A673 (cell line): ENCODE results near the gene STX7. TPM values are rescaled to one million over a fixed set of nuclear protein-coding genes. Genes with fewer than 3 reads are reported as not detected.

Source experiments
- BruUV-seq: library from RNA; stranded (reverse); fragments of 400-500 nt; replicated peaks from 2 replicates; lab custom pipeline; 2021; lab: Mats Ljungman, UMichigan
- CTCF ChIA-PET: fragments of 300-600 bp; sonication (Branson Sonifier 250); formaldehyde crosslinking; loops from one replicate; lab custom pipeline; 2022; ENCODE audit warnings: antibody characterized with exemption; lab: Charles Lee
- POLR2A ChIA-PET: fragments of 300-600 bp; sonication (Branson Sonifier 250); formaldehyde crosslinking; loops from one replicate; lab custom pipeline; 2022; ENCODE audit warnings: antibody characterized with exemption; ENCODE audit not compliant: low non-redundant PET; lab: Charles Lee
- DNase-seq: peaks from one replicate; pipeline ENCODE4 v3.0.0-alpha.2; 2015; ENCODE audit warnings: low spot score
- H3K27ac ChIP-seq: fragments of 200-600 bp; sonication (generic); 2 replicates; pipeline ENCODE4 v1.5.1; 2016; ENCODE audit warnings: mixed run types, low read depth, mild to moderate bottlenecking, mixed read lengths, antibody characterized with exemption, low read length; ENCODE audit not compliant: poor library complexity, severe bottlenecking
- H3K27me3 ChIP-seq: fragments of 200-600 bp; sonication (generic); replicated peaks from 2 replicates; pipeline ENCODE4 v1.6.1; 2017; ENCODE audit warnings: mixed run types, low read depth, mild to moderate bottlenecking, mixed read lengths, antibody characterized with exemption, low read length; ENCODE audit not compliant: insufficient read depth, poor library complexity
- H3K36me3 ChIP-seq: fragments of 200-600 bp; sonication (generic); 2 replicates; pipeline ENCODE4 v1.6.1; 2016; ENCODE audit warnings: mixed run types, mild to moderate bottlenecking, mixed read lengths, antibody characterized with exemption, low read length; ENCODE audit not compliant: insufficient read depth, poor library complexity, severe bottlenecking
- H3K4me1 ChIP-seq: fragments of 200-600 bp; sonication (generic); 2 replicates; pipeline ENCODE4 v1.6.1; 2017; ENCODE audit warnings: mixed run types, mild to moderate bottlenecking, mixed read lengths, antibody characterized with exemption, low read length; ENCODE audit not compliant: insufficient read depth, poor library complexity, severe bottlenecking
- H3K4me3 ChIP-seq: fragments of 200-600 bp; sonication (generic); 2 replicates; pipeline ENCODE4 v1.5.1; 2016; ENCODE audit warnings: low read depth, mixed run types, mild to moderate bottlenecking, mixed read lengths, low read length; ENCODE audit not compliant: poor library complexity, severe bottlenecking
- H3K9me3 ChIP-seq: fragments of 200-600 bp; sonication (generic); 2 replicates; pipeline ENCODE4 v1.6.1; 2016; ENCODE audit warnings: mixed run types, low read depth, mild to moderate bottlenecking, mixed read lengths, antibody characterized with exemption, low read length; ENCODE audit not compliant: poor library complexity, severe bottlenecking
- EZH2 ChIP-seq: fragments of 200-600 bp; sonication (generic); IDR thresholded peaks from 2 replicates; pipeline ENCODE4 v1.6.1; 2017; ENCODE audit warnings: borderline replicate concordance, low read depth, mild to moderate bottlenecking, mixed read lengths, antibody characterized with exemption, low read length; ENCODE audit not compliant: poor library complexity, severe bottlenecking
- intact Hi-C: fragments of 100-400 bp; cut with micrococcal nuclease; formaldehyde crosslinking; loops from one replicate; pipeline ENCODE4 v1.10.0; 2022; ENCODE audit not compliant: unreplicated experiment
- total RNA-seq: library from RNA; stranded (reverse); gene quantifications from 2 replicates; pipeline ENCODE4 v1.2.3, GENCODE V29; 2021
- TF ChIP-seq, protein P1 (sequence below): fragments of 300-800, 200-600 bp; sonication (generic); conservative IDR thresholded peaks from 2 replicates; pipeline ENCODE4 v1.5.1; 2017; ENCODE audit warnings: low read depth, mild to moderate bottlenecking, antibody characterized with exemption, low read length, moderate library complexity, mixed read lengths

Gene STX7
- total RNA-seq, 1 experiment from 2014 or later, result 19.5 TPM

- H3K4me3 ChIP-seq, result no peak overlapping the region
- BruUV-seq, result no TSS peak
- H3K27me3 ChIP-seq, result no peaks in the 10 kb centered on the region
- peak; percentile 48 for DNase-seq
- TF ChIP-seq, protein P1, sequence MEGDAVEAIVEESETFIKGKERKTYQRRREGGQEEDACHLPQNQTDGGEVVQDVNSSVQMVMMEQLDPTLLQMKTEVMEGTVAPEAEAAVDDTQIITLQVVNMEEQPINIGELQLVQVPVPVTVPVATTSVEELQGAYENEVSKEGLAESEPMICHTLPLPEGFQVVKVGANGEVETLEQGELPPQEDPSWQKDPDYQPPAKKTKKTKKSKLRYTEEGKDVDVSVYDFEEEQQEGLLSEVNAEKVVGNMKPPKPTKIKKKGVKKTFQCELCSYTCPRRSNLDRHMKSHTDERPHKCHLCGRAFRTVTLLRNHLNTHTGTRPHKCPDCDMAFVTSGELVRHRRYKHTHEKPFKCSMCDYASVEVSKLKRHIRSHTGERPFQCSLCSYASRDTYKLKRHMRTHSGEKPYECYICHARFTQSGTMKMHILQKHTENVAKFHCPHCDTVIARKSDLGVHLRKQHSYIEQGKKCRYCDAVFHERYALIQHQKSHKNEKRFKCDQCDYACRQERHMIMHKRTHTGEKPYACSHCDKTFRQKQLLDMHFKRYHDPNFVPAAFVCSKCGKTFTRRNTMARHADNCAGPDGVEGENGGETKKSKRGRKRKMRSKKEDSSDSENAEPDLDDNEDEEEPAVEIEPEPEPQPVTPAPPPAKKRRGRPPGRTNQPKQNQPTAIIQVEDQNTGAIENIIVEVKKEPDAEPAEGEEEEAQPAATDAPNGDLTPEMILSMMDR, result no peak
- no peak for TF ChIP-seq EZH2
- ChIA-PET CTCF (interaction anchor here (0.6 kb wide), 1 partner anchor 197 kb away, joined by 3 read pairs; no protein-coding TSS in a partner anchor), POLR2A (interaction anchor here (0.5 kb wide), 1 partner anchor 11 kb away, joined by 3 read pairs; no protein-coding TSS in a partner anchor)
- H3K9me3 ChIP-seq, result no peaks in the 10 kb centered on the region
- peaks cover 24% of the 10 kb centered on the region for H3K4me1 ChIP-seq
- no peaks in the 10 kb centered on the region for H3K36me3 ChIP-seq
- no peak overlapping the region for H3K27ac ChIP-seq
- intact Hi-C loops, result no loop called here
These were observed 36.2 kb downstream of the STX7 start for GRCh38 chr6:132476688-132477087.

DNA sequence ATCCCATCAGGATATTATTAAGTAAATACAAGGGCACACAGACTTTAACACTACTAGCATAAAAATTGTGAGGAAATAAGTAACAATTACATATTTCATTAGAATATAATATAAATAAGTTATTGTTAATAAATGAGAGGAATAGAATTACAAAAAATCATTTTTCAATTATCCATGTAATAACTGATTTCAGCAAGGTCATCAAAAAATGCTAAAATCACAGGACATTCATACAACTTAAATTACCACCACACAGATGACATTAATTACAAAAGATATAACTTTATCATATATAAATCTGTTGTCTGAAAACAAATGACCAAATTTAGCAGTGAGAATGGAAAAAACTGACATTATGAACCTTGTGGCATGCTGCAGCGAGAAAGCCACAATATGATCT is 37.0 kb downstream of the STX7 start:
- ChIA-PET POLR2A (no interaction called here), CTCF (no interaction called here)
- no peak for DNase-seq
- Histone ChIP-seq H3K27ac (no peak overlapping the region), H3K27me3 (no peaks in the 10 kb centered on the region), H3K4me3 (no peak overlapping the region), H3K9me3 (no peaks in the 10 kb centered on the region), H3K4me1 (peaks cover 30% of the 10 kb centered on the region), H3K36me3 (no peaks in the 10 kb centered on the region)
- intact Hi-C loops, result no loop called here
- no peak for TF ChIP-seq EZH2
- TF ChIP-seq, protein P1, result no peak
- BruUV-seq, result no TSS peak

GRCh38 chr6:132471787-132472186 is 41.1 kb downstream of the STX7 start:
- no peak overlapping the region for H3K27ac ChIP-seq
- POLR2A ChIA-PET, result no interaction called here
- peak; percentile 82 for DNase-seq

More at GRCh38 chr6:132471787-132472186, 41.1 kb downstream of the STX7 start:
- BruUV-seq, result no TSS peak
- no peaks in the 10 kb centered on the region for H3K27me3 ChIP-seq
- H3K9me3 ChIP-seq, result no peaks in the 10 kb centered on the region
- H3K4me1 ChIP-seq, result peaks cover 21% of the 10 kb centered on the region
- intact Hi-C loops, result no loop called here
- no peaks in the 10 kb centered on the region for H3K36me3 ChIP-seq
- CTCF ChIA-PET, result interaction anchor here (1.3 kb wide), 1 partner anchor 192 kb away, joined by 10 read pairs; no protein-coding TSS in a partner anchor
- no peak overlapping the region for H3K4me3 ChIP-seq
- TF ChIP-seq EZH2, result no peak
- TF ChIP-seq, protein P1, result no peak
